ENCODE data around the gene FAM78A. TPM values are rescaled to one million over a fixed set of nuclear protein-coding genes. Genes with fewer than 3 reads are reported as not detected.

Gene FAM78A, protein sequence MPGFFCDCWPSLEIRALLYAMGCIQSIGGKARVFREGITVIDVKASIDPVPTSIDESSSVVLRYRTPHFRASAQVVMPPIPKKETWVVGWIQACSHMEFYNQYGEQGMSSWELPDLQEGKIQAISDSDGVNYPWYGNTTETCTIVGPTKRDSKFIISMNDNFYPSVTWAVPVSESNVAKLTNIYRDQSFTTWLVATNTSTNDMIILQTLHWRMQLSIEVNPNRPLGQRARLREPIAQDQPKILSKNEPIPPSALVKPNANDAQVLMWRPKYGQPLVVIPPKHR
- polyA plus RNA-seq (ENCODE audit: insufficient read length in 4 of 4) = 1 to 10 TPM; 2.8 to 3.2 (median 3.1) TPM

DNA sequence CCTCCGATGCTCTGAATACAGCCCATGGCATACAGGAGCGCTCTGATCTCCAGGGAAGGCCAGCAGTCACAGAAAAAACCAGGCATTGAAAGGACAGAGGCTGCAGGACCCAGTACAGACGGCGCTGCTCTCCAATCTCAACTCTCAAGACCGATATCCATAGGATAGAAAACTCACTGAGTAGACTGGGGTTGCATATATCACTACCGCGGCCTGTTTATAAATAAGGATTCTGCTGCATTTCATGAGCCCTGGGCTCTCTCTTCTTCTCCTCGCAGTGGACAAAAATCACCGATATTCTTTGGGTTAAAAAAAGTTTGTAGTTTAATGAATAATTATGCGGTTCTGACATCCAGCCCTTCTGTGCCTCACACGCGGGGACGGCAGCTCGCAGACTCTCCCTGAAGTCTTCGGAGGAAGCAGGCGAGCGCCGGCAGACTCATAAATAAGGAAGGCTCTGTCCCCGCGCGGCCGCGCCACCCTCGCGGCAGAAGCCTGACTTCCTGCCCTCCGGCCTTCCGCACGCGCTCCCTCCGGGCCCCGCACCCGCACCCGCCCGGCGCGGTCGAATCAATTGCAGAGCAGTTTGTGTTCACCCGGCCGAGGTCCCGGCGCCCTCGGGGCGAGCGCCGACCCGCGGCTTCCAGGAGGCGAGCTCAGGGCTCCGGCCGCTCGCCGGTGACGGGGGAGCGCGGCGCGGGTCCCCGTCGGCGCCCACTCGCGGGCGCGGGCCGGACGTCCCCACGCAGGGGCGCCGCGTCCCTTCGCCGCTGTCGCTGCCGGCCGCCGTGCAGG is at the start of gene FAM78A:
Gene FAM78A (minus strand): TSS at position 417 of the 795 bp plus-strand sequence. CDS start 331 bp downstream, at position 86.
- no peak for DNase-seq (ENCODE audit: low read depth in 4 of 4, low spot score in 3 of 4)

- DNase-seq (ENCODE audit: low read depth in 4 of 4, low spot score in 3 of 4) = no peak
These were observed 48.7 kb upstream of the FAM78A start for GRCh38 chr9:131324736-131325679.

DNA sequence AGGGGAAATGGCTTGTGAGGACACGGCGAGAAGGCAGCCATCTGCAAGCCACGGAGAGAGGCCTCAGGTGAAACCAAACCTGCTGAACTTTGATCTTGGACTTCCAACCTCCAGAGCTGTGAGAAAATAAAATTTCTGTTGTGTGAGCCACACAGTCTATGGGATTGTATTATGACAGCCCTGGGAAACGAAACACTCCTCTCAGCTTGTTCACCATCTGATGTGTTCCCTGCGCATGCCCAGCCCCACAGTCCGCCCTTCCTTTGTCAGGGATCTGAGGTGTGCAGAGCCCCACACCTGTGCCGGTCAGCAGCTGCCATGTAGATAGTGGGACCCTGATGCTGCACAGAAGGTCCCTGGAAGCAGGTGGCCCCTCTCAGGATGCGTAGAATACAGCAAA is 47.3 kb upstream of the FAM78A start:
- no peak for DNase-seq (ENCODE audit: low read depth in 4 of 4, low spot score in 3 of 4)

- DNase-seq (ENCODE audit: low read depth in 4 of 4, low spot score in 3 of 4) = no peak
These were observed 43.8 kb upstream of the FAM78A start for GRCh38 chr9:131320031-131320685.

- DNase-seq (ENCODE audit: low read depth in 4 of 4, low spot score in 3 of 4) = no peak
These were observed 43.2 kb upstream of the FAM78A start for GRCh38 chr9:131319486-131319885.

- DNase-seq (ENCODE audit: low read depth in 4 of 4, low spot score in 3 of 4) = no peak
These were observed 42.1 kb upstream of the FAM78A start for GRCh38 chr9:131318231-131319085.

GRCh38 chr9:131312822-131313770 is 36.8 kb upstream of the FAM78A start:
- no peak for DNase-seq (ENCODE audit: low read depth in 4 of 4, low spot score in 3 of 4)

DNA sequence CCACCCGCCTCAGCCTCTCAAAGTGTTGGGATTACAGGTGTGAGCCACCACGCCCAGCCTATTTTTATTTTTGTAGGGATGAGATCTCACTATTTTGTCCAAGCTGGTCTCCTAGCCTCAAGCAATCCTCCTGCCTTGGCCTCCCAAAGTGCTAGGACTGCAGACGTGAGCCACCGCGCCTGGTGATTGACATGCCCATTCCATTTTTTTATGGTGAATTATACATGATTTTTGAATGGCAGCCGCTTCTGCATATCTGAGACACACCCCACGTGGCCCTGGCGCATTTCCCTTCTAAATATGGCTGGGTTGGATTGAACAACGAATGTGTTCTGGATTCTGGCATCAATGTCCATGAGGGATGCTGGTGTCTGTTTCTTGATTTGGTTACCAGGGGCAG is 35.9 kb upstream of the FAM78A start:
- DNase-seq (ENCODE audit: low read depth in 4 of 4, low spot score in 3 of 4) = no peak

GRCh38 chr9:131310833-131311554 is 34.7 kb upstream of the FAM78A start:
- DNase-seq (ENCODE audit: low read depth in 4 of 4, low spot score in 3 of 4) = no peak

GRCh38 chr9:131309530-131310276 is 33.4 kb upstream of the FAM78A start:
- no peak for DNase-seq (ENCODE audit: low read depth in 4 of 4, low spot score in 3 of 4)

- no peak for DNase-seq (ENCODE audit: low read depth in 4 of 4, low spot score in 3 of 4)
These were observed 32.7 kb upstream of the FAM78A start for GRCh38 chr9:131308906-131309529.

GRCh38 chr9:131308452-131308851 is 32.1 kb upstream of the FAM78A start:
- no peak for DNase-seq (ENCODE audit: low read depth in 4 of 4, low spot score in 3 of 4)

DNA sequence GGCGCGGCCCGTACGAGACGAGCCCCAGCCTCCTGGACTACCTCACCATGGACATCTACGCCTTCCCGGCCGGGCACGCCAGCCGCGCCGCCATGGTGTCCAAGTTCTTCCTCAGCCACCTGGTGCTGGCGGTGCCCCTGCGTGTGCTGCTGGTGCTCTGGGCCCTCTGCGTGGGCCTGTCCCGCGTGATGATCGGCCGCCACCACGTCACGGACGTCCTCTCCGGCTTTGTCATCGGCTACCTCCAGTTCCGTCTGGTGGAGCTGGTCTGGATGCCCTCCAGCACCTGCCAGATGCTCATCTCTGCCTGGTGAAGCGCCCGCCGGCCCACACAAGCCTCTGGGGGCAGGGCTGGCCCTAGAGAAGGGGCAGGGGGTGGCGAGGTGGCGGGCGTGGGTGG is 31.7 kb upstream of the FAM78A start:
- DNase-seq (ENCODE audit: low read depth in 4 of 4, low spot score in 3 of 4) = no peak

- no peak for DNase-seq (ENCODE audit: low read depth in 4 of 4, low spot score in 3 of 4)
These were observed 30.2 kb upstream of the FAM78A start for GRCh38 chr9:131306397-131307004.

GRCh38 chr9:131304676-131305355 is 28.5 kb upstream of the FAM78A start:
- no peak for DNase-seq (ENCODE audit: low read depth in 4 of 4, low spot score in 3 of 4)

All from right renal pelvis (tissue), 4 donors.